Islet precursor cell (in vitro differentiated cells): ENCODE results near the gene HES1.
"Not testable (repeated sequence)": the region's sequence is repeated elsewhere in the genome, so short reads cannot be mapped to it uniquely, and the experiment has no call there.

ENCODE experiments used
- DNase-seq: peaks from one replicate; pipeline ENCODE4 v3.0.0-alpha.2; 2018

Gene HES1

GRCh38 chr3:194128919-194129295, 7.0 kb upstream of the HES1 start:
- DNase-seq = not testable (repeated sequence)

GRCh38 chr3:194129581-194130133, 6.3 kb upstream of the HES1 start:
- peak; percentile 88 for DNase-seq

DNA sequence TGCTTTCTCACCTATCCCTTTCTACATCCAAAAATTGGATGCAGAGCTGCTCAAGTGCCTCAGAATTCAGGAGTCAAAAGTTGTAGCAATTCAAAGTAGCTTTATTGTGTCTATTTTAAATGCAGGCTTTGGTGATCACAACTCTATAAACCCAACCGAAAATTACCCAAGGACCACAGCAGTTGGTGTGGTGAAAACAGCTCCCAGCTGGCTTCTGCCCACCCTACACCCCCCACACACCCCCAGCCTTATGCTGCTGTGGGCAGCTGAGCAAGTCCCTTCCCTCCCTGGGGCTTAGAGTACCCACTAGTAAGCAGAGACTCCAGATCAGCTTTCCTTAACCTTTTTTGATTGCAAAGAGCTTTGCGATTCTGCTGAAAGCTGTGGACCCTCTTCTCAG, 5.8 kb upstream of the HES1 start:
- DNase-seq = peak; percentile 37

DNA sequence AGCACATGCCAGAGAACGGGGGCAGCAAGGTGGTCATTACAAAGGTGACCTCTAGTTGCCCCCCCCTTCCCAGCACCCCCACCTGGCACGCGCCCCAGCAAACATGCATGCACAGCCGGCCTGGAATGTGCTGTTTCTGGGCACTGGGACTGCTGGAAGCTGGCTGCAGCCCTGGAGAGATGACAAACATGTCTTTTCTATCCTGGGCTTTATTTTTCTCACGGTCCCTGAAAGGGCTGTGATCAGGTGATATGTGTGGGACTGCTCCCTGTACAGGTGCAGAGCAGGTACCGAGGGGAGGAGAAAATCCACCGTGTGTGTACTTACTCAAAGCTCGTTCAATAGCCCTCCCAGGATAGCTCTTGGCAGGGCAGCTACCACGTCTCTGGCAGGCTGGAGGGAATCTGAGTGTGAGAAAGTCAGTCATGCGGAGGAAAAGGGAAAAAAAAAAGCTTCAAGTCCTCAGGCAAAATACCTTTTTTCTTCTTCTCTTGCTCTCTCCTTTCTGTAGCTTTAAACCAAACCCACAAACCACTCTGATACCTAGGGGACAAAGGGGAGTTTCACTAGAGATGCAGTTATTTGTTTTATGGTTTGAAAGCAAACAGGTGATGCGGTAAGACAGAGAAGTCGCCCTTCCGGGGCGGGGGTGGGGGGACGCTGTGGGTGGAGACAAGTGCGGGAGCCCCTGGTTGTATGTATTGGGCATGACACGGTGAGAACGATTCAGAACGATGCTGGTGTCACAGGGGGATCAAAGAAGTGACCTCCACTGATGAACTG, 5.0 kb upstream of the HES1 start:
- peak; percentile 75 for DNase-seq

- peak; percentile 68 for DNase-seq
Observed at GRCh38 chr3:194132465-194133286, 3.3 kb upstream of the HES1 start.

DNA sequence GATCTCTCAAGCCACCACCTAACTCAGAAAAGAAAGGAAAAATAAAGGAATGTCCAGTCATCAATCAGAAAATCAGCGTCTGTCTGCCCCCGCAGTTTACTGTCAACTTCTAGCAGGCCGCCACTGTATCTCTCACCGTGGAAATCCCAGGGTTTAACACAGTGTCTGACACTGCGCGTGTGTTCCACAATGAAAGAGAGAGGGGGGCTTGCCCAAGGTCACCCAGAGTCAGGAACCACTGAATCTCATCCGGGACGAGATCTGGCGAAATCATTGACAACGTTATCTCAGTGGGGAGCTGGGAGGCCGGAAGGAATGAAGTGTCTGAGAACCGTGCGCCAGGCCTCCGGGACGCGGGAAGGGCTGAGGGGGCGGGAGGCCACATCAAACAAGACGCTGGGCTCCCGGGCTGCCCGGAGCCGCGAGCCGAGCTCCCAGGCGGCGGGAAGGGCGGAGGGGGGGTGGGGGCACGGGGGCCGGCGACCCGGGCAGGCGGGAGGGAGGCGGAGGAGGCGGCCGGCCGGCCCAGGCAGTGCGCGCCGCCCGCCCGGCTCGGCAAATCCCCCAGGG, 2.2 kb upstream of the HES1 start:
- peak; percentile 93 for DNase-seq

DNA sequence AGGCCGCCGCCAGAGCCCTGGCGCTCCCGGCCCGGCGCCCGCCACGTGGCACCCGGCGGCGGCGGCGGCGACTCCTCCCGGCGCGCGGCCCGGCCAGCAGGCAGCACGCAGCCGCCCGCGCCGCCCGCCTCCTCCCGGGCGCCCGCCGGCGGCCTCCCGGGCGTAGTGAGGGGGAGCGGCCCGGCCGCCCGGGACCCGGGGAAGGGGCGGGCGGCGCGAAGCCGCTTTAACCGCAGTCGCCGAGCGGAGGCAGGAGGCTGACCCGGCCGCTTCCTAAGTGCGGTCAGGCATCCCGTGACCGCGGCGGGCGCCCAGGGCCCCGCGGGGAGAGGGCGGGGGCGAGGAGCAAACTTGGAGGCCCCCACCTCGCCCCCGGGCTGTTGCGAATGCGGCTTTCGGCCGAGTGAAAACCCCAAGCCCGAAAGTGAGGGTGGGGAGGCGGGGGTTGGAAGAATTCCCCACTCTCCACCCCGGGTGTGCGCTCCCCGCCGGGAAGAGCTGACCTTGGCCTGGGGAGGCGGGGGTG, 1.7 kb upstream of the HES1 start:
- peak; percentile 94 for DNase-seq

- DNase-seq = peak; percentile 99
Observed at GRCh38 chr3:194134757-194135515, 1.0 kb upstream of the HES1 start.

GRCh38 chr3:194135516-194135805, 487 bp upstream of the HES1 start:
- no peak for DNase-seq

GRCh38 chr3:194136519-194137007, 615 bp downstream of the HES1 start:
- DNase-seq = no peak

GRCh38 chr3:194137008-194137505, 1.1 kb downstream of the HES1 start:
- DNase-seq = peak; percentile 82

GRCh38 chr3:194137506-194138474, 1.8 kb downstream of the HES1 start:
- peak; percentile 79 for DNase-seq

- DNase-seq = no peak
Observed at GRCh38 chr3:194138732-194139070, 2.8 kb downstream of the HES1 start.

DNA sequence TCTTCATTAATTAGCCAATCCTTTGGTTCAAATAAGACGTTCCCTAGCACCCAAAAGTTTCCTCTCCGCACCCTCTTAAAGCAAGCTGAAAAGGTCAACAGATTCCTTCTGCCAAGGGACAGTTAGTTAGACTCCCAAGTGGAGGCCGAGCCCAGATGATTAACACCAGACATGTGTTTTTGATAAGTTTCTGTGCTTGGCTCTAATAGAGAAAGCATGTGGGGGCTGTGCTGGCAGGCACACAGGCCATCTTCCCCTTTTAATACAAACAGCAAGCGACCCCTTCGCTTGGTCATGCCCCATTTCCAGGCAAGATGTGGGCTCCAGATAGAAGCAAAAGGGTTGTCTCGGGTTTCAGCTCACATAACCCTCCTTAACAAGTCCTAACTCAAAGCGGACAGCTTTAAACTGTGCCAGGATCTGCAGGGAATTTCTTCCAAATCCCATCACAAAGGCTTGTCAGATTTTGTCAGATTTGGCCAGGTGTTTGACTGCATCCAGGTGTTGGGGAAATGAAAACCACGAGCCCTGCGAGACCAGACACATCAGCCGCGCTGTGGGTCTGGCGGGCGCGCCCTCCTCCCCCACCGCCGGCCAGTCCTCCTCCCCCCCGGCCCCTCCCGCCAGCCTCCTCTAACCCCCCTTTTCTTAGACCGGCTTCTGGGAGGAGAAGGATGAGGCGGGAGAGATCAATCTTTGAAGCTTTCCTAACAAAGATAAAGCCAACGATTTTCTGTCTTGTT, 3.3 kb downstream of the HES1 start:
- peak; percentile 91 for DNase-seq

GRCh38 chr3:194139814-194140391, 4.0 kb downstream of the HES1 start:
- DNase-seq = no peak

DNA sequence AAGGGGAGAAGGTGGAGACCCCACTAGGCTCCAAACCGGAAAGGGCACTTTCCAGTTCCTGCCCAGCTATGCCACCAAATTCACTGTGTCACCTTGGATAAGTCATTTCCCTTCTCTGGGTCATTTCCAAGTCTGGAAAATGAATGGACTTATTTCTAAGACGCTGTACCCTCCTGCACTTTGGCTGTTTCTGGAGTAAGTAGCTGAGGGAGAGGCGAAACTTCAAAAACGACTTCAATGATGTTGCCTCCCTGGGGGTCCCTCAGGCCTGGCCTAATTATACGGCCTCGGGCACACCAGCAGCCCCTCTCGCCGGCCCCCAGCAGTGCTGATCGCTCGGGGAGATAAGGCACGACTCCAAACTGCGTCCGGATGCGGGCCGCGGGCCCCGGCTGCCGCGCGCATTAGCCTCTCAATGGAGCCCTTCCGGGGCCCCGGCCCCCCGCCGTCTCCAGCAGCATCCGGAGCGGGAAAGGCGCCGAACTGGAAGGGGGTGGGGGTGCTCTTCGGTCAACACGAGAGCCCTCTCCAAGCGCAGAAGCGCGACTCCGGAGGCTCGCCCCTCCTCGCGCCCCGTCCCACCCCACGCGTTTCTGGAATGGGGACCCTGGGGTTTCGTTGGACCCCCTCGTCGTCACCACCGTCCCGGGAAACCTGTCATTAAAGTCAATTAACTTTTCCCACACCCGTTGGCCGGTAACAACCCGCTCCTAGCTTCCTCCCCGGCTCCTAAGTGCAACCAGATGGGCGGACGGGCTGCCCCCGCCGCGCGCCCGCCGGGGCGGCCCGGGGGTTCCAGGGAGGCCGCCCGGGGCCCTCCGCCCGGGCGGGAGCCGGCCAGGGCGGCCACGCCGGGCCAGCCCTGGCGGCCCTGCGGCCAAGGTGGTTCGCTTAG, 4.8 kb downstream of the HES1 start:
- peak; percentile 92 for DNase-seq

GRCh38 chr3:194141415-194142155, 5.6 kb downstream of the HES1 start:
- DNase-seq = peak; percentile 97
